ENCODE data around the gene DICER1. TPM values are rescaled to one million over a fixed set of nuclear protein-coding genes. Genes with fewer than 3 reads are reported as not detected.
A peak's percentile ranks its signal among the peaks of the same experiment; 100 is the strongest.

DICER1 gene
- total RNA-seq, 2 donors from 2014 or later, result 104 to 115 TPM

DNA sequence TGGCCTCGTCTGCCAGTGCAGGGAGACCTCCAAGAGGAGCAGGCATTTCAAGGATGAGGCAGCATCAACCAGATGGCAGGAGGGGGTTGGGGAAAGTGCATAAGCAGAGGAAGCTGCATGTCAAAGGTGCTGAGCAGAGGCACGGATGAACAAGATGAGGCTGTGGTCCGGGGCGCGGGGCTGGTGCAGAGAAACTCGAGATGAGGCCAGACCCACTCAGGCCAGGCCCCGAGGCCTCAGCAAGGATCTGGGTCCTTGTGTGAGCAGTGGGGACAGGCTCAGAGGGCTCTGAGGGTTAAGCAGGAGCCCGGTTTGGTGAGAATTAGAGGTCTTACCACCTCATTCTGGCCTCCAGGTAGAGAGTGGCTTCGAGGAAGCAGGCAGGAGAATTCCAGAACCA, 98.8 kb downstream of the DICER1 start:
- no peak for ATAC-seq
- Mint-ChIP-seq H3K36me3 (no peaks in the 10 kb centered on the region), H3K4me3 (no peak overlapping the region), H3K4me1 (ENCODE audit: low read depth in 2 of 2) (peaks cover 0 to 6% of the 10 kb centered on the region in 2 donors), H3K9me3 (no peaks in the 10 kb centered on the region), H3K27ac (no peak overlapping the region), H3K27me3 (no peaks in the 10 kb centered on the region)
- no peak for DNase-seq (ENCODE audit: low spot score)

DNA sequence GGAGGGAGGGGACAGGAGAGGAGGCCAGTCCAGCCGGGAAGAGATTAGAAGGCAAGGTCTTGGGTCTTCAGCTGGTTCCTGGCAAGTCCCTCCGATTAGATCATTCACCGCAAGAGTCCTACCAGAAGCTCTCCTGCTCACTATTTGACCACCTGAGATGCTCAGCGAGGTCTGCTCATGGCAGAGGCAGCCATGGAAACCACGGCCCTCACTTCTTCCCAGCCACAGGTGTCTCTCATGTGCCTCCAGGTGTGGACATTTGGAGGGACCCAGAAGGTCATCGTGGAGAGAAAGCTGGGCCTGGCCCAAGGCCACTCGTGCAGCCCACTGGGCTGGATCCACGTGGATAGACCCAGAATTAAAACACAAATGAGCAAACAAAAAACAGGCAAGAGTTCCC, 99.5 kb downstream of the DICER1 start:
- Mint-ChIP-seq H3K27ac (no peak overlapping the region), H3K27me3 (no peaks in the 10 kb centered on the region)

DNA sequence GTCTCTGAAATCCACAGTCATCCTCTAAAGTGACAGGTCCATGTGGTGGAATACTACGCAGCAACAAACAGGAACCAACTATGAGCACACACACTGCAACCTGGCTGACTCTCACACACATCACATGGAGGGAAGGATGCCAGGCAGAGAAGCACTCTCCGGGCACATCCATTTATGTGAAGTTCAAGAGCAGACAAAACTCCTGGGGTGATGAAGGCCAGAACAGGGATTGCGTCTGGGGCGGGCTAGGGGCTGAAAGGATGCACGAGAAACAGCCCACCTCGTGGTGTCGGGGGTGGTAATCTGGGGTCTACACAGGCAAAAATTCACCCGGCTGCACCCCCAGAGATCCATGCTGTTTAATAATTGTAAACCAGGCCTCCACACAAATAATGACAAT, 100.2 kb downstream of the DICER1 start:
- peaks cover 0 to 3% of the 10 kb centered on the region in 2 donors for H3K27me3 Mint-ChIP-seq
- H3K4me3 Mint-ChIP-seq, result no peak overlapping the region
- no peak for DNase-seq (ENCODE audit: low spot score)
- ATAC-seq, result no peak
- no peaks in the 10 kb centered on the region for H3K36me3 Mint-ChIP-seq
- no peak overlapping the region for H3K27ac Mint-ChIP-seq
- H3K4me1 Mint-ChIP-seq (ENCODE audit: low read depth in 2 of 2), result peaks cover 0 to 6% of the 10 kb centered on the region in 2 donors
- H3K9me3 Mint-ChIP-seq, result no peaks in the 10 kb centered on the region

More for the DNA sequence above, 99.5 kb downstream of the DICER1 start:
- Mint-ChIP-seq H3K4me1 (ENCODE audit: low read depth in 2 of 2) (peaks cover 0 to 6% of the 10 kb centered on the region in 2 donors), H3K36me3 (no peaks in the 10 kb centered on the region), H3K4me3 (no peak overlapping the region), H3K9me3 (no peaks in the 10 kb centered on the region)
- ATAC-seq (no peak), DNase-seq (ENCODE audit: low spot score) (no peak)

DNA sequence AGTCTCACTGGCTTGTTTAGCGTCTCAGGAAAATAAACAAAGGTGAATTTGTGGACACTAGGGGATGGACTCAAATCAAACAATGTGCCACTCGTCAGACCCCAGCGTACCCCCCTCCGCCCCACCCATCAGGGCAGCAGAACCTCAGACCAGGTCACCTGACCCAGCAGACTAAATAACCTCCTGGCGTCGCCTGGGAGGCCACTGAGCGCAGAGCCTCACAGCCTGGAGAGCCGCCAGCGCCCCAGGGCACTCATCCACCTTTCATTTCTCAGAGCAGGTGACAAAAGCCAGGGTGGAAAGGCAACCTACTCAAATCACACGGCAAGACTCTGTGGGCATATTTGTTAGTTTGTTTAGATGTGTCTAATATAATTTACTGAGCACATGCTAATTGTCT, 100.9 kb downstream of the DICER1 start:
- peaks cover 0 to 3% of the 10 kb centered on the region in 2 donors for H3K27me3 Mint-ChIP-seq
- H3K27ac Mint-ChIP-seq, result no peak overlapping the region
- H3K9me3 Mint-ChIP-seq, result no peaks in the 10 kb centered on the region
- DNase-seq (ENCODE audit: low spot score), result no peak
- H3K36me3 Mint-ChIP-seq, result no peaks in the 10 kb centered on the region
- no peak overlapping the region for H3K4me3 Mint-ChIP-seq
- peaks cover 0 to 6% of the 10 kb centered on the region in 2 donors for H3K4me1 Mint-ChIP-seq (ENCODE audit: low read depth in 2 of 2)
- no peak for ATAC-seq

DNA sequence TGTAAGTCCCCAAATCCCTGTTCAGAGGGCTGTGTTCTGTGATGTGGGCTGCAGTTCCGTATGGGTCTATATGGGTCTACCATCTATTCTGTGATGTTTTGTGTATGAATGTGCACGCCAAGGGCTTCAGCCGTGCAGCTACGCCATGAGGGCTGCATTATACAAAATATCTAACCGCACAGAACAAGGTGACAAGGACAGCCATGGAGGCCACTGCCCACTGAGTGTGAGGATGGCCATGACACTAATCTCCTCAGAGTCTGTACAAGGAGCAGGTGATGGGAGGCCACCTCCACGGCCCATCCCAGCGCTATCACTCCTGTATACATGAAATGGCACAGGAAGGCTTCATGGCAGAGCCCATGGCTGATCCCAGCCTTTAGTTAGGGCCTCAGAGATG, 102.0 kb downstream of the DICER1 start:
- Mint-ChIP-seq H3K9me3 (no peaks in the 10 kb centered on the region), H3K27me3 (peaks cover 0 to 3% of the 10 kb centered on the region in 2 donors), H3K36me3 (no peaks in the 10 kb centered on the region), H3K27ac (no peak overlapping the region), H3K4me1 (ENCODE audit: low read depth in 2 of 2) (peaks cover 0 to 6% of the 10 kb centered on the region in 2 donors), H3K4me3 (no peak overlapping the region)
- ATAC-seq, result no peak
- DNase-seq (ENCODE audit: low spot score), result no peak

DNA sequence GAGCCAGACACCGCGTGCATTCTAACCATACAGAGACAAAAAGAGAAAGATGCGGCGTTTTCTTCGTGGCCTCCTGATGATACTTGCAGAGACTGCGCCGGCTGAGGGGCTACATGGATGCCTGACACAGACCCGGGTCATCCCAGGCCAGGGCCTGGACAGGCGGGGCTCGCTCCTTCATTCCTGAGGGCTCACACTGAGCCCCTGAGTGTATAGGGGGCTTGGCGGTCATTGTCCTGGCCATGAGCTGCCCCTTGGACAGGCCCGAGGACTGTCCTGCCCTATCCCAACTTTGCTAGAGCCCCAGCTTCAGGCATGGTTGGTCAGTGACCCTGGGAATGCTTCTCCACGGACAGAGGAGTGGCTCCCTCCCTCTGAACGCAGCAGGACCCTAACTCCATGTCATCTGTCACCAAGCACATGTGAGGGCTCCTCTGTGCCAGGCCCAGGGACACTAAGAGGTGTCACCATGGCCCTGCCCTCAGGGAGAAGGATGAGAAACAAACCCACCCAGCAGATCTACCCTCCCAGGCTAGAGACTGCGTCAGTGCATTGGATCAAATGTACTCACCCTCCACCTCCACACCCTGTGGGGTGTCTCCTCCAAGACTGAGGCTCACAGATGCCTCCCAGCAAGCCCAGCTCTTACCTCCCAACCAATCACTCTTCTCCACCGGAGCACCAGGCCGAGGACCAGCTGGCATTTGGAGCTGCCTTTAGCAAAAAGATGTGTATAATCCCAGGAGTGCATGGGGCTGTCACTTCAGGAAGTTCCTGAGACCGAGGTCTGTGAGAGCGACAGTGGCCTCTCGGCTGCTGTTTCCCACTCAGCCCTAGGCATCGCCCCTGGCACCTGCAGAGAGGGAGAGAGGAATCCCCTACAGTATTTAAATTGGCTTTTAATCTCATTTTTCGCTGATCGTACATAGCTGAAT, 102.7 kb downstream of the DICER1 start:
- Mint-ChIP-seq H3K4me1 (ENCODE audit: low read depth in 2 of 2) (peaks cover 0 to 6% of the 10 kb centered on the region in 2 donors), H3K9me3 (no peaks in the 10 kb centered on the region), H3K27ac (no peak overlapping the region), H3K27me3 (peaks cover 3 to 6% of the 10 kb centered on the region in 2 donors), H3K4me3 (no peak overlapping the region), H3K36me3 (no peaks in the 10 kb centered on the region)
- DNase-seq (ENCODE audit: low spot score), result no peak
- no peak for ATAC-seq

DNA sequence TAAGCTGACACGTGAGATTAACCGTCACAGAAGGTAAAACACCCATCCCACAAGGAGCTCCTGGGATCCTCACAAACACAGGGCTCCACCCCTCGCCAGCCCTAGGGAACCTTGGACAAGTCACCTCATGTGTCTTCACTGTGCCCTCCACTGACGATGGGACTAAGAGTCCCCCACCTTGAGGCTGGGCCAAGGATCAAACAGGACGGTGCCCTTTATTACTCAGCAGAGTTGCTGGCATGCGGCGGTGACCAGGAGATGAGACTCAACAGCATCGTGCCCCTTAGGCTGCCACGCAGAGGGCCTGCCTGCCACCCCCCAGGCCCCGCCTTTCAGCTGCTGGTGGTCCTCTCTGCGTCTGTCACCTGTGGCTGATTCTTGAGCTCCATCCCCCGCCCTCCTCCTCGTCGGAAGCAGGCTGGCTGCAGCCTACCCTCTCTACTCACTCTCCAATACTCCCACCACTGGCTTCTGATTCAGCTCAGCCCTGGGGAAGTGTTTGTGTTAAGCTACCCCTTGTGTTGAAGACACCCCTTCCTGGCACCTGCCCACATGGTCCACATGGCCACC, 105.2 kb downstream of the DICER1 start:
- DNase-seq (ENCODE audit: low spot score) (no peak), ATAC-seq (peak in 1 of 2 donors; percentile 8)
- H3K27me3 Mint-ChIP-seq, result peaks cover 10 to 13% of the 10 kb centered on the region in 2 donors
- no peaks in the 10 kb centered on the region for H3K36me3 Mint-ChIP-seq
- no peak overlapping the region for H3K4me3 Mint-ChIP-seq
- H3K4me1 Mint-ChIP-seq (ENCODE audit: low read depth in 2 of 2), result no peaks in the 10 kb centered on the region
- H3K9me3 Mint-ChIP-seq, result no peaks in the 10 kb centered on the region
- no peak overlapping the region for H3K27ac Mint-ChIP-seq

DNA sequence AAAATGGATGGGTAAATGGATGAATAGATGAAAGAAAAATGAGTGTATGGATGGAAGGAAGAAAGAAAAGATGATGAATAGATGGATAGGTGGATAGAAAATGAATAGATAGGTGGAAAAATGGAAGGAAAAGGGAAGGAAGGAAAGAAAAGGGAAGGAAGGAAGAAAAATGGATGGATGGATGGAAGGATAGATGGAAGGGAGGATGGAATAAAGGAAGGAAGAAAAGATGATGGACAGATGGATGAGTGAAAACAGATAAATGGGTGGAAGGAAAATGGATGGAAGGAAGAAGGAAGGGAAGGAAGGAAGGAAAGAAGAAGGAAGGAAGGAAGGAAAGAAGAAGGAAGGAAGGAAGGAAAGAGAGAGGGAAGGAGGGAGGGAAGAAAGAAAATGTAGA, 107.4 kb downstream of the DICER1 start:
- H3K4me3 Mint-ChIP-seq, result no peak overlapping the region

DNA sequence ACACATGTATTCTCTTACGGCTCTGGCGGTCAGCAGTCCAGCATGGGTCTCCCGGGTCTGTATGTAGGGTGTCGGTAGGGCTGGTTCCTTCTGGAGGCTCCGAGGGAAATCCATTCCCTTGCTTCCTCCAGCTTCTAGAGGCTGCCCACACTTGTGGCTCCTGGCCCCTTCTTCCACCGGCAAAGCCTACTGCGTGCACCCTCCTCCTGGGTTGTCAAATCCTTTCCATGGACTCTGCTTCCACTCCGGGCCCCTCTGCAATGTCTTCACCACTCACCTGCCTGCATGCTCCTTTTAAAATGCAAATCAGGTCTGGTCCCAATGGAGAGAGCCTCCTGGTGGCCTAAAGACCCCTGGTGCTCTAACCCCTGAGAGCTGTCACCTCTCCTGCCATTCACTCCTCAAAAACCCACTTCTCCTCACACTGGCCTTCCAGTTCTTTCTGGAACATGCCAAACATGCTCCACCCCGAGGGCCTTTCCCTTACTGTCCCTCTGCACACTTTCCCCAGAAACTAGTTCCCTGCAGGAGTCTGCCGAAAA, 108.5 kb downstream of the DICER1 start:
- H3K27me3 Mint-ChIP-seq, result peaks cover 13 to 17% of the 10 kb centered on the region in 2 donors
- H3K4me1 Mint-ChIP-seq (ENCODE audit: low read depth in 2 of 2), result no peaks in the 10 kb centered on the region
- H3K27ac Mint-ChIP-seq, result no peak overlapping the region
- ATAC-seq, result no peak
- H3K4me3 Mint-ChIP-seq, result no peak overlapping the region
- H3K36me3 Mint-ChIP-seq, result no peaks in the 10 kb centered on the region
- peak; percentile 22 for DNase-seq (ENCODE audit: low spot score)
- H3K9me3 Mint-ChIP-seq, result no peaks in the 10 kb centered on the region

More for the DNA sequence above, 107.4 kb downstream of the DICER1 start:
- no peak overlapping the region for H3K27ac Mint-ChIP-seq
- ATAC-seq, result no peak
- no peaks in the 10 kb centered on the region for H3K36me3 Mint-ChIP-seq
- no peak for DNase-seq (ENCODE audit: low spot score)
- H3K27me3 Mint-ChIP-seq, result peaks cover 12 to 13% of the 10 kb centered on the region in 2 donors
- no peaks in the 10 kb centered on the region for H3K9me3 Mint-ChIP-seq
- H3K4me1 Mint-ChIP-seq (ENCODE audit: low read depth in 2 of 2), result no peaks in the 10 kb centered on the region

DNA sequence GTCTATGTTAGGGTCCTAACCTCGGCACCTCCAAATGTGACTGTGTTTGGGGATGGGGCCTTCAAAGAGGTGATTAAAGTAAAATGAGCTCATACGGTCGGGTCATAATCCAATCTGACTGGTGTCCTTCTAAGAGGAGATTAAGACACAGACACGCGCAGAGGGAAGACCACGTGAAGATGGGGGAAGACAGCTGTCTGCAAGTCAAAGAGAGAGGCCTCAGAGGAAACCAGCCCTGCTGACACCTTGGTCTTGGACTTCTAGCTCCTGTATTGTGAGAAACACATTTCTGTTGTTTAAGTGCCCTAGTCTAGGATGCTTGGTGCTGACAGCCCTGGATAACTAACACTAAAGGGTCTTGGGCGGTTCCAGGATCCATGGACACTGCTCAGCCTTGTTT, 109.6 kb downstream of the DICER1 start:
- peaks cover 14 to 17% of the 10 kb centered on the region in 2 donors for H3K27me3 Mint-ChIP-seq
- no peak overlapping the region for H3K4me3 Mint-ChIP-seq
- no peak for ATAC-seq
- H3K9me3 Mint-ChIP-seq, result no peaks in the 10 kb centered on the region
- DNase-seq (ENCODE audit: low spot score), result no peak
- H3K27ac Mint-ChIP-seq, result no peak overlapping the region
- no peaks in the 10 kb centered on the region for H3K36me3 Mint-ChIP-seq
- no peaks in the 10 kb centered on the region for H3K4me1 Mint-ChIP-seq (ENCODE audit: low read depth in 2 of 2)

DNA sequence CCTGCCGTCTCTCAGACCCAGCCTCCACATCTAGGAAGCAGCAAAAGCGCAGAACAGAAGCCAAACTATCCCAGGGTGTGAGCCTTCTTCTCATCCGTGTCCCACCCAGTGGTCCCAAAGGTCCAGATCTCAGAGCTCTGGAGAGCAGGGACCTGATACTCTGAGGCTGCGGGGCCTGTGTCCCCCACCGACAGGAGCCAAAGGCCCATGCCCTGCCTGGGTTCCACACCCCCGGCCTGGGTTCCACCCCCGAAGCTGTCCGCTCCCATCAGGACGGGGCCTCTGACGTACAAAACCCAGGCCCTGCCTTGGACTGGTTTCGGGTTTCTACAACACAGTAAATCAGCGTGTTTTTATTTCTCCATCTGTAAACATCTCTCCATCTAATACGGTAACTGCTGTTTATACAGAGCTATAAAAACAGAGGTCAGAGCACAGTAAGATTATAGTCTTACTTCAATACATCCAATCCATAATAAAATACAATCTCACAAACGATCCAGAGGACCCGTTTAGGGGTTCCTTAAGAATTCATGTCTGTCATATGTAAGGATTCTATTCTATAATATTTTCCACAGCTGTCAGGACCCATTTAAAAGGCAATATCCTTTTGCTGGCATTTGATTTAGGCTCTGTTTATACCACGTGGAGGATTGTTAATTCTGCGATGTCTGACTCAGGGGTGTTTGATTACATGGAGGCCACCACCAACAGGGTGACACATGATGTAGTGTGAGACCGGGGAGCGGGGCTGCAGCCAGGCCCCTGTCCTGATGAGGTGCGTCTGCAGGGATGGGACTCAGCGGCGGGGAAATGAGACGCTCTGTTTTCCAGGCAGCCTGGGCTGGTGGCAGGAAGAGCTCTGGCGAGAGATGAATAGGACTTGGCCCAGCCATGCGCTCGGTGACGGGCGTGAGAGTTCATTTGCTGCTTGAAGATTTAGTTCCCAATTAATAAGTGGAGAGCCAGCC, 110.3 kb downstream of the DICER1 start:
- ATAC-seq (no peak), DNase-seq (ENCODE audit: low spot score) (peak; percentile 56)
- H3K4me1 Mint-ChIP-seq (ENCODE audit: low read depth in 2 of 2), result no peaks in the 10 kb centered on the region
- H3K9me3 Mint-ChIP-seq, result no peaks in the 10 kb centered on the region
- H3K4me3 Mint-ChIP-seq, result no peak overlapping the region
- H3K27ac Mint-ChIP-seq, result no peak overlapping the region
- H3K36me3 Mint-ChIP-seq, result no peaks in the 10 kb centered on the region
- peaks cover 21% of the 10 kb centered on the region in 2 donors for H3K27me3 Mint-ChIP-seq

DNA sequence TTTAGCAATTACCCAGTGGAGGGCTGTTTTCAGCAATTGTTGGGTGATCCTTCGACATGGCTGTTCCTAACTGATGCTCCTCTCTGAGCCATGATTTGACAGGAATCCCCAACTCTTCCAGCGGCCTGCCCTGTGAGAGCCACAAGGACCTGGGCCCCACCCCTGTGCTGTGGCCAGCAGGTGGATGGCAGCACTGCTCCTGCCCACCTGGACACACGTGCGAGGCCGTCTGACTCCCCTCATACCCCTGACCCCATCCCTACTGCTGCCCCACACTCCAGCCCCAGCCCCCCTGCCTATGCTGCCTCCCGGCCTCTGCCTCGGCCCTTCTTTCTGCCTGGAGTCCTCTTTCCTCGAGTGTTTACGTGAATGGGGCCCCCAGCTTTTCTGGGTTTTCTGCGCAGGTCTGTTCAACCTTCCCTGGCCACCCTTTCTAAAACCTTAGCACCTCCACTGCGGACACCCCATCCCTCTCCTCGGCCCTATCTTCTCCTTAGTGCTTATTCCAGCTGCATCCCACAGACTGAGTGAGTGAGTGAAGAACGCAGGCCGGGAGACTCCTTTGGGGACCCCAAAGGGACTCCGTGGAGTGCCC, 111.4 kb downstream of the DICER1 start:
- peaks cover 24 to 25% of the 10 kb centered on the region in 2 donors for H3K27me3 Mint-ChIP-seq
- no peaks in the 10 kb centered on the region for H3K36me3 Mint-ChIP-seq
- peak; percentile 28 for DNase-seq (ENCODE audit: low spot score)

More for the DNA sequence above, 111.4 kb downstream of the DICER1 start:
- H3K27ac Mint-ChIP-seq, result no peak overlapping the region
- H3K4me3 Mint-ChIP-seq, result no peak overlapping the region
- no peaks in the 10 kb centered on the region for H3K4me1 Mint-ChIP-seq (ENCODE audit: low read depth in 2 of 2)
- no peak for ATAC-seq
- no peaks in the 10 kb centered on the region for H3K9me3 Mint-ChIP-seq
